HEK293T (cell line): Measurements from ENCODE around the gene MYO16.
"Not testable (repeated sequence)": the region's sequence is repeated elsewhere in the genome, so short reads cannot be mapped to it uniquely, and the experiment has no call there.

Experiments
- CTCF ChIA-PET: fragments of 350-600 bp; formaldehyde crosslinking; extraction: SDS; loops from one replicate; lab custom pipeline; 2021; ENCODE audit warnings: antibody characterized with exemption, inconsistent platforms; lab: Yijun Ruan, JAX
- POLR2A ChIA-PET: fragments of 350-600 bp; formaldehyde crosslinking; extraction: SDS; loops from one replicate; lab custom pipeline; 2020; ENCODE audit warnings: antibody characterized with exemption, inconsistent platforms; lab: Yijun Ruan, JAX
- DNase-seq: peaks from one replicate; pipeline ENCODE4 v3.0.0; 2012; ENCODE audit warnings: mixed read lengths; ENCODE audit errors: extremely low spot score
- ARNT ChIP-seq: fragments of 450-650 bp; IDR thresholded peaks from 2 replicates; pipeline ENCODE4 v1.6.1; 2017; ENCODE audit warnings: mild to moderate bottlenecking
- BHLHE40 ChIP-seq: fragments of 450-650 bp; IDR thresholded peaks from 2 replicates; pipeline ENCODE4 v1.6.1; 2016; ENCODE audit warnings: mild to moderate bottlenecking, moderate library complexity, borderline replicate concordance
- CTBP1 ChIP-seq: fragments of 450-650 bp; IDR thresholded peaks from 2 replicates; pipeline ENCODE4 v1.6.1; 2016; ENCODE audit warnings: borderline replicate concordance
- ELF4 ChIP-seq: fragments of 450-650 bp; IDR thresholded peaks from 2 replicates; pipeline ENCODE4 v1.6.1; 2017; ENCODE audit warnings: antibody characterized with exemption
- FOXA1 ChIP-seq: fragments of 450-650 bp; IDR thresholded peaks from 2 replicates; pipeline ENCODE4 v1.6.1; 2016; ENCODE audit warnings: mild to moderate bottlenecking
- FOXK2 ChIP-seq: fragments of 450-650 bp; IDR thresholded peaks from 2 replicates; pipeline ENCODE4 v1.6.1; 2016; ENCODE audit warnings: mild to moderate bottlenecking
- FOXM1 ChIP-seq: fragments of 450-650 bp; IDR thresholded peaks from 2 replicates; pipeline ENCODE4 v1.6.1; 2017; ENCODE audit warnings: mild to moderate bottlenecking, borderline replicate concordance
- HDGF ChIP-seq: fragments of 450-650 bp; IDR thresholded peaks from 2 replicates; pipeline ENCODE4 v1.6.1; 2017; ENCODE audit warnings: antibody characterized with exemption, borderline replicate concordance
- L3MBTL2 ChIP-seq: fragments of 450-650 bp; conservative IDR thresholded peaks from 2 replicates; pipeline ENCODE4 v1.6.1; 2016; ENCODE audit warnings: mild to moderate bottlenecking
- LEF1 ChIP-seq: fragments of 450-650 bp; IDR thresholded peaks from 2 replicates; pipeline ENCODE4 v1.6.1; 2017; ENCODE audit warnings: mild to moderate bottlenecking, borderline replicate concordance
- NFRKB ChIP-seq: fragments of 450-650 bp; IDR thresholded peaks from 2 replicates; pipeline ENCODE4 v1.6.1; 2016; ENCODE audit warnings: mild to moderate bottlenecking, moderate library complexity
- PKNOX1 ChIP-seq: fragments of 450-650 bp; IDR thresholded peaks from 2 replicates; pipeline ENCODE4 v1.6.1; 2016
- SP1 ChIP-seq: fragments of 450-650 bp; IDR thresholded peaks from 2 replicates; pipeline ENCODE4 v1.6.1; 2017
- SUZ12 ChIP-seq: fragments of 450-650 bp; IDR thresholded peaks from 2 replicates; pipeline ENCODE4 v1.6.1; 2016; ENCODE audit warnings: mild to moderate bottlenecking
- TARDBP ChIP-seq: fragments of 450-650 bp; IDR thresholded peaks from 2 replicates; pipeline ENCODE4 v1.6.1; 2016
- ZNF384 ChIP-seq: fragments of 450-650 bp; IDR thresholded peaks from 2 replicates; pipeline ENCODE4 v1.6.1; 2016

The MYO16 gene

GRCh38 chr13:109211616-109212015, 582.2 kb downstream of the MYO16 start:
- ChIA-PET CTCF (no interaction called here), POLR2A (no interaction called here)
- TF ChIP-seq L3MBTL2: no peak
- TF ChIP-seq ZNF384: no peak
- TF ChIP-seq SP1: no peak
- TF ChIP-seq LEF1: no peak
- TF ChIP-seq FOXK2: no peak
- TF ChIP-seq PKNOX1: no peak
- TF ChIP-seq NFRKB: no peak
- TF ChIP-seq CTBP1: no peak
- TF ChIP-seq ELF4: no peak
- no peak for TF ChIP-seq ARNT
- TF ChIP-seq HDGF: no peak
- TF ChIP-seq FOXM1: no peak
- TF ChIP-seq FOXA1: no peak
- TF ChIP-seq TARDBP: no peak
- no peak for TF ChIP-seq SUZ12
- no peak for TF ChIP-seq BHLHE40
- no peak for DNase-seq

GRCh38 chr13:109212650-109213049, 583.2 kb downstream of the MYO16 start:
- CTCF ChIA-PET: interaction anchor here (0.6 kb wide), 1 partner anchor 10 kb away, joined by 3 read pairs; no protein-coding TSS in a partner anchor
- POLR2A ChIA-PET: no interaction called here
- no peak for DNase-seq
- no peak for TF ChIP-seq HDGF
- TF ChIP-seq ZNF384: no peak
- no peak for TF ChIP-seq ARNT
- no peak for TF ChIP-seq BHLHE40
- TF ChIP-seq FOXA1: no peak
- TF ChIP-seq LEF1: no peak
- no peak for TF ChIP-seq PKNOX1
- TF ChIP-seq FOXM1: no peak
- TF ChIP-seq FOXK2: no peak
- no peak for TF ChIP-seq L3MBTL2
- no peak for TF ChIP-seq CTBP1
- no peak for TF ChIP-seq SP1
- TF ChIP-seq ELF4: no peak

GRCh38 chr13:109213714-109214113, 584.3 kb downstream of the MYO16 start:
- CTCF ChIA-PET: no interaction called here
- no peak for TF ChIP-seq FOXM1
- no peak for TF ChIP-seq CTBP1
- no peak for TF ChIP-seq NFRKB
- no peak for TF ChIP-seq ELF4
- TF ChIP-seq TARDBP: no peak
- no peak for TF ChIP-seq ARNT
- no peak for TF ChIP-seq FOXK2
- POLR2A ChIA-PET: no interaction called here
- DNase-seq: no peak

- CTCF ChIA-PET: no interaction called here
- POLR2A ChIA-PET: no interaction called here
- no peak for DNase-seq
- TF ChIP-seq ZNF384 (no peak), FOXK2 (no peak), L3MBTL2 (no peak), LEF1 (no peak), SP1 (no peak), TARDBP (no peak), CTBP1 (no peak), ELF4 (no peak), SUZ12 (no peak), ARNT (no peak), HDGF (no peak), FOXA1 (no peak), FOXM1 (no peak), NFRKB (no peak), BHLHE40 (no peak)
These were observed 585.0 kb downstream of the MYO16 start for GRCh38 chr13:109214393-109214792.

- CTCF ChIA-PET: no interaction called here
- POLR2A ChIA-PET: no interaction called here
- DNase-seq: no peak
- TF ChIP-seq SP1 (no peak), TARDBP (no peak), HDGF (no peak), FOXK2 (no peak), ARNT (no peak), FOXM1 (no peak), LEF1 (no peak), CTBP1 (no peak), PKNOX1 (no peak), FOXA1 (no peak), BHLHE40 (no peak), SUZ12 (no peak)
These were observed 586.0 kb downstream of the MYO16 start for GRCh38 chr13:109215377-109215776.

GRCh38 chr13:109217510-109217909, 588.1 kb downstream of the MYO16 start:
- POLR2A ChIA-PET, CTCF ChIA-PET, DNase-seq: not testable (repeated sequence)

GRCh38 chr13:109220631-109221030, 591.2 kb downstream of the MYO16 start:
- ChIA-PET POLR2A (no interaction called here), CTCF (no interaction called here)
- DNase-seq: no peak
- TF ChIP-seq ELF4: no peak
- TF ChIP-seq CTBP1: no peak
- no peak for TF ChIP-seq ZNF384
- no peak for TF ChIP-seq SUZ12
